ENCODE data around the gene SERPINH1.

GRCh38 chr11:75568616-75569219 lies 6.7 kb downstream of the SERPINH1 start:
- no peak for TF ChIP-seq SUZ12 (IDR thresholded peaks at IDR 0.05; ENCODE audit: extremely low read depth, insufficient read depth, insufficient read length)
- TF ChIP-seq YY1 (IDR thresholded peaks at IDR 0.05; ENCODE audit: insufficient read depth, insufficient read length): no peak
- TF ChIP-seq ZNF274 (IDR thresholded peaks at IDR 0.05; ENCODE audit: low read depth, low read length): no peak
